ENCODE data around the gene OSTF1. TPM values are rescaled to one million over a fixed set of nuclear protein-coding genes. Genes with fewer than 3 reads are reported as not detected.

Gene OSTF1
- total RNA-seq, 1 donor from 2014 or later, result 38.4 TPM

- Mint-ChIP-seq H3K27me3 (ENCODE audit: unreplicated experiment) (no peaks in the 10 kb centered on the region), H3K27ac (ENCODE audit: unreplicated experiment) (no peak overlapping the region), H3K4me3 (ENCODE audit: unreplicated experiment) (no peak overlapping the region), H3K36me3 (ENCODE audit: unreplicated experiment) (peaks cover 11% of the 10 kb centered on the region), H3K4me1 (ENCODE audit: low read depth, unreplicated experiment) (no peaks in the 10 kb centered on the region), H3K9me3 (ENCODE audit: unreplicated experiment) (no peaks in the 10 kb centered on the region)
- no peak for TF ChIP-seq CTCF (IDR thresholded peaks at IDR 0.05; ENCODE audit: partially characterized antibody, unreplicated experiment)
- no peak for DNase-seq
Observed at GRCh38 chr9:75168270-75169178, 80.2 kb downstream of the OSTF1 start.

- no peak overlapping the region for H3K27ac Mint-ChIP-seq (ENCODE audit: unreplicated experiment)
- no peak for DNase-seq
- peaks cover 6% of the 10 kb centered on the region for H3K36me3 Mint-ChIP-seq (ENCODE audit: unreplicated experiment)
- no peaks in the 10 kb centered on the region for H3K4me1 Mint-ChIP-seq (ENCODE audit: low read depth, unreplicated experiment)
- H3K9me3 Mint-ChIP-seq (ENCODE audit: unreplicated experiment), result no peaks in the 10 kb centered on the region
- no peaks in the 10 kb centered on the region for H3K27me3 Mint-ChIP-seq (ENCODE audit: unreplicated experiment)
- no peak for TF ChIP-seq CTCF (IDR thresholded peaks at IDR 0.05; ENCODE audit: partially characterized antibody, unreplicated experiment)
- no peak overlapping the region for H3K4me3 Mint-ChIP-seq (ENCODE audit: unreplicated experiment)
Observed at GRCh38 chr9:75169623-75170022, 81.3 kb downstream of the OSTF1 start.

GRCh38 chr9:75170898-75171360 is 82.6 kb downstream of the OSTF1 start:
- peaks cover 6% of the 10 kb centered on the region for H3K36me3 Mint-ChIP-seq (ENCODE audit: unreplicated experiment)
- DNase-seq, result no peak
- TF ChIP-seq CTCF (IDR thresholded peaks at IDR 0.05; ENCODE audit: partially characterized antibody, unreplicated experiment), result no peak
- H3K27me3 Mint-ChIP-seq (ENCODE audit: unreplicated experiment), result no peaks in the 10 kb centered on the region
- H3K4me1 Mint-ChIP-seq (ENCODE audit: low read depth, unreplicated experiment), result no peaks in the 10 kb centered on the region
- no peak overlapping the region for H3K27ac Mint-ChIP-seq (ENCODE audit: unreplicated experiment)
- H3K9me3 Mint-ChIP-seq (ENCODE audit: unreplicated experiment), result no peaks in the 10 kb centered on the region
- H3K4me3 Mint-ChIP-seq (ENCODE audit: unreplicated experiment), result no peak overlapping the region

- no peak overlapping the region for H3K27ac Mint-ChIP-seq (ENCODE audit: unreplicated experiment)
Observed at GRCh38 chr9:75175395-75175794, 87.1 kb downstream of the OSTF1 start.

More at GRCh38 chr9:75175395-75175794, 87.1 kb downstream of the OSTF1 start:
- Mint-ChIP-seq H3K4me3 (ENCODE audit: unreplicated experiment) (no peak overlapping the region), H3K4me1 (ENCODE audit: low read depth, unreplicated experiment) (no peaks in the 10 kb centered on the region), H3K36me3 (ENCODE audit: unreplicated experiment) (no peaks in the 10 kb centered on the region), H3K9me3 (ENCODE audit: unreplicated experiment) (peaks cover 2% of the 10 kb centered on the region), H3K27me3 (ENCODE audit: unreplicated experiment) (peaks cover 2% of the 10 kb centered on the region)
- DNase-seq, result no peak
- TF ChIP-seq CTCF (IDR thresholded peaks at IDR 0.05; ENCODE audit: partially characterized antibody, unreplicated experiment), result no peak
